ENCODE measurements around the gene PTCSC3. TPM values are rescaled to one million over a fixed set of nuclear protein-coding genes. Genes with fewer than 3 reads are reported as not detected.
"Not testable (repeated sequence)": the region's sequence is repeated elsewhere in the genome, so short reads cannot be mapped to it uniquely, and the experiment has no call there.

Gene PTCSC3
- polyA plus RNA-seq, 3 donors from 2014 or later = not detected

- DNase-seq = no peak
- Mint-ChIP-seq H3K4me1 (no peaks in the 10 kb centered on the region), H3K36me3 (no peaks in the 10 kb centered on the region), H3K4me3 (no peak overlapping the region), H3K27ac (no peak overlapping the region), H3K9me3 (peaks cover 0 to 7% (median 4%) of the 10 kb centered on the region in 6 donors), H3K27me3 (ENCODE audit: low read depth in 3 of 3) (peaks cover 0 to 6% (median 0%) of the 10 kb centered on the region in 3 donors)
Measured at GRCh38 chr14:36161776-36162175, 14.7 kb downstream of the PTCSC3 start.

GRCh38 chr14:36151335-36151734 lies 25.2 kb downstream of the PTCSC3 start:
- H3K4me3 Mint-ChIP-seq = no peak overlapping the region
- no peak overlapping the region for H3K27ac Mint-ChIP-seq
- no peaks in the 10 kb centered on the region for H3K4me1 Mint-ChIP-seq
- peaks cover 0 to 3% (median 0%) of the 10 kb centered on the region in 3 donors for H3K27me3 Mint-ChIP-seq (ENCODE audit: low read depth in 3 of 3)
- no peaks in the 10 kb centered on the region for H3K36me3 Mint-ChIP-seq
- DNase-seq = no peak
- peaks cover 5 to 39% (median 10%) of the 10 kb centered on the region in 6 donors for H3K9me3 Mint-ChIP-seq

DNA sequence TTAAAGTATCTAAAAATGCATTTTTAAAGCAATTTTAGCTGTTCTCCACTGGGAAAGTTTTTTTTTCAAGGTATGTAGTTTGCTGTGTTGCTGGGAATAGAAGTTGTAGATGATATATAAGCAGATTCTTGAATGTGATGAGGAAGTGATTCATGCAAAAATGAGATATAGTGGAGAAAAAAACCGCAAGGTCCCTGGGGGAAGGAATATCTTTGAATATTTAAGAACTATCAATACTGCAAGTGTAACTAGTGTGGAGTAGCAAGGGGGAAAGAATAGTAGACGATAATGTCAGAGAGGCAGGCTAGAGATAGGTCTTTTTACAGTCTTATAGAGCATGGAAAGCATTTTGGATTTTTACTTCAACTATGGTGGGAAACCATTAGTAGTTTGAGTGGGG lies 42.5 kb downstream of the PTCSC3 start:
- peaks cover 0 to 5% (median under 1%) of the 10 kb centered on the region in 6 donors for H3K9me3 Mint-ChIP-seq
- no peaks in the 10 kb centered on the region for H3K4me1 Mint-ChIP-seq
- peaks cover 0 to 2% (median 0%) of the 10 kb centered on the region in 3 donors for H3K27me3 Mint-ChIP-seq (ENCODE audit: low read depth in 3 of 3)
- no peak overlapping the region for H3K4me3 Mint-ChIP-seq
- DNase-seq = no peak
- no peak overlapping the region for H3K27ac Mint-ChIP-seq
- no peaks in the 10 kb centered on the region for H3K36me3 Mint-ChIP-seq

DNA sequence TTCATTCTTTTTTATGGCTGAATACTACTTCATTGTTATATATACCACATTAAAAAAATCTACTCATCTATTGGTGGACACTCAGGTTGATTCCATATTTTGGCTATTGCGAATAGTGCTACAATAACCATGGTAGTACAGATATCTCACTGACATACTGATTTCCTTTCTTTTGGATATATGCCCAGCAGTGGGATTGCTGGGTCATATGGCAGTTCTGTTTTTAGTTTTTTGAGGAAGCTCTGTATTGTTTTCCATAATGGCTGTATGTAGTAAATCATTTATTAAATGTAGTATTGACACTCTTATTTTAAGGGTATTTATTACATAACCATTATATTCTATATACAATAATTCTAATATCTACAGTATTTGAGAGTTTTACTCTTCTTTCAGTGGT lies 43.7 kb downstream of the PTCSC3 start:
- DNase-seq = no peak
- peaks cover 0 to 2% (median 0%) of the 10 kb centered on the region in 3 donors for H3K27me3 Mint-ChIP-seq (ENCODE audit: low read depth in 3 of 3)
- no peak overlapping the region for H3K4me3 Mint-ChIP-seq
- H3K27ac Mint-ChIP-seq = no peak overlapping the region
- no peaks in the 10 kb centered on the region for H3K4me1 Mint-ChIP-seq
- peaks cover 0 to 13% (median 1%) of the 10 kb centered on the region in 6 donors for H3K9me3 Mint-ChIP-seq
- no peaks in the 10 kb centered on the region for H3K36me3 Mint-ChIP-seq

GRCh38 chr14:36130186-36130585 lies 46.3 kb downstream of the PTCSC3 start:
- Mint-ChIP-seq H3K4me3 (no peak overlapping the region), H3K36me3 (no peaks in the 10 kb centered on the region), H3K27ac (no peak overlapping the region), H3K4me1 (no peaks in the 10 kb centered on the region), H3K9me3 (peaks cover 0 to 14% (median 7%) of the 10 kb centered on the region in 6 donors), H3K27me3 (ENCODE audit: low read depth in 3 of 3) (peaks cover 0 to 6% (median 2%) of the 10 kb centered on the region in 3 donors)
- DNase-seq = no peak

GRCh38 chr14:36129181-36129580 lies 47.3 kb downstream of the PTCSC3 start:
- Mint-ChIP-seq H3K4me3 (no peak overlapping the region), H3K36me3 (no peaks in the 10 kb centered on the region), H3K9me3 (peaks cover 0 to 21% (median 7%) of the 10 kb centered on the region in 6 donors), H3K27ac (no peak overlapping the region), H3K4me1 (no peaks in the 10 kb centered on the region), H3K27me3 (ENCODE audit: low read depth in 3 of 3) (peaks cover 0 to 6% (median 2%) of the 10 kb centered on the region in 3 donors)
- DNase-seq = no peak

DNA sequence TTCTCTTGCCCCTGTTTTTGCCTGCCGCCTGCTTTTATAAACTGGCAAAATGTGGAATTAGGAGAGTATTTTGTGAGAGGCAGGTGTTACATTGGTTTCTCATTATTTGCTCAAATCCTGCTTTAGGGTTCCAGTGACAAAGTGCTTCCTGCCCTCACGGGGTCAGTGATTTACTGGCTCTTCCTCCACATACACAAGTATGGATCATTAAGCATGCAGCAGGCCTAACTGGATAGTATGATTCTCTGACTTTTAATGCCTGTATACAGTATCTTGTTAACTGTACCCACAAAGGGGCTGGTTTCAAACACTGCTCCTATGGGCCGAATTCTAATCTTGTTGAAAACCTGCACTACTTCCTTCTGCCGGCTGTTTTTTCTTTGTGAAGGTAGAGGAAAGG lies 63.2 kb downstream of the PTCSC3 start:
- Mint-ChIP-seq H3K4me3 (no peak overlapping the region), H3K9me3 (peaks cover 0 to 4% (median under 1%) of the 10 kb centered on the region in 6 donors), H3K27ac (no peak overlapping the region), H3K36me3 (no peaks in the 10 kb centered on the region), H3K27me3 (ENCODE audit: low read depth in 3 of 3) (peaks cover 0 to 5% (median 0%) of the 10 kb centered on the region in 3 donors), H3K4me1 (no peaks in the 10 kb centered on the region)
- no peak for DNase-seq

- Mint-ChIP-seq H3K27me3 (ENCODE audit: low read depth in 3 of 3) (peaks cover 0 to 4% (median 0%) of the 10 kb centered on the region in 3 donors), H3K27ac (no peak overlapping the region), H3K4me1 (no peaks in the 10 kb centered on the region), H3K36me3 (no peaks in the 10 kb centered on the region), H3K4me3 (no peak overlapping the region), H3K9me3 (peaks cover 0 to 4% (median under 1%) of the 10 kb centered on the region in 6 donors)
- no peak for DNase-seq
Measured at GRCh38 chr14:36111822-36112583, 64.5 kb downstream of the PTCSC3 start.

DNA sequence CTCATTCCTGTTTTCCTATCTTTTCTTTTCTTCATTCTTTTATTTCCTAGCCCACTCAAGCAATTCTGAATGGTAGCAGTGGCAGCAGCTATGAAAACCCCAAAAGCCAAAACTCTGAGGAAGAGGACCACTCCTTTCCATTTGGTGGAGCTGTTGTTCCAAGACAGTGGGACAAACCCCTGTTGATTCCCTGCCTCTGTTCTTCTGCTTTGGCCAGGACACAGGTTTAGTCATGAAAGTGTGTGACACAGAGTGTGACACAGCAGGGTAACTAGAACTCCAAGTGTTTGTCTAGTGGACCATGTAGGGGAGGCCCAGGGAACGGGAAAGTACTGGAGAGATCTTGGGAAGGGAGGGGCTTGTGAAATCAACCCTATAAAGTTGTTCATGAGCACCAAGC lies 71.1 kb downstream of the PTCSC3 start:
- H3K4me3 Mint-ChIP-seq = no peak overlapping the region
- H3K27me3 Mint-ChIP-seq (ENCODE audit: low read depth in 3 of 3) = peaks cover 2 to 4% (median 3%) of the 10 kb centered on the region in 3 donors

GRCh38 chr14:36104258-36104657 lies 72.3 kb downstream of the PTCSC3 start:
- peaks cover 0 to 13% (median 5%) of the 10 kb centered on the region in 6 donors for H3K9me3 Mint-ChIP-seq
- not testable (repeated sequence) for H3K27ac Mint-ChIP-seq; H3K4me3 Mint-ChIP-seq; H3K36me3 Mint-ChIP-seq; H3K4me1 Mint-ChIP-seq; H3K27me3 Mint-ChIP-seq (ENCODE audit: low read depth in 3 of 3); DNase-seq

More for the DNA sequence above, 71.1 kb downstream of the PTCSC3 start:
- Mint-ChIP-seq H3K36me3 (no peaks in the 10 kb centered on the region), H3K4me1 (no peaks in the 10 kb centered on the region), H3K9me3 (peaks cover 0 to 7% (median 4%) of the 10 kb centered on the region in 6 donors), H3K27ac (no peak overlapping the region)
- no peak for DNase-seq

DNA sequence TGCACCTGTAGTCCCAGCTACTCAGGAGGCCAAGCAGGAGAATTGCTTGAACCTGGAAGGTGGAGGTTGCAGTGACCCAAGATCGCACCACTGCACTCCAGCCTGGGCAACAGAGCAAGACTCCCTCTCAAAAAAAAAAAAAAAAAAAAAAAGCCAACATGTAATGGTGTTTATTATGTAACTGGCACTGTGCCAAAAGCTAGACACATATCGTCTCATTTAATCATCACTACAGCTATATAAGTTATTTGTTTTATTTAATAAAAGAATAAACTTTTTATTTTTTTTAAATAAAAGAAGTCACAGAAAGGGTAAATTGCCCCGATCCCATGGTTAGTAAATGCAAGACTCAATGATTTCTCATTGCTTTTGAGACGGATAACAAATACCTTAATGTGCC lies 76.9 kb downstream of the PTCSC3 start:
- no peaks in the 10 kb centered on the region for H3K4me1 Mint-ChIP-seq

GRCh38 chr14:36097356-36097755 lies 79.2 kb downstream of the PTCSC3 start:
- Mint-ChIP-seq H3K9me3 (peaks cover 0 to 14% (median 8%) of the 10 kb centered on the region in 6 donors), H3K27me3 (ENCODE audit: low read depth in 3 of 3) (peaks cover 4 to 5% (median 5%) of the 10 kb centered on the region in 3 donors), H3K36me3 (no peaks in the 10 kb centered on the region), H3K27ac (no peak overlapping the region), H3K4me3 (no peak overlapping the region), H3K4me1 (no peaks in the 10 kb centered on the region)
- DNase-seq = no peak

More for the DNA sequence above, 76.9 kb downstream of the PTCSC3 start:
- Mint-ChIP-seq H3K9me3 (peaks cover 0 to 14% (median 7%) of the 10 kb centered on the region in 6 donors), H3K27ac (no peak overlapping the region), H3K4me3 (no peak overlapping the region), H3K36me3 (no peaks in the 10 kb centered on the region), H3K27me3 (ENCODE audit: low read depth in 3 of 3) (peaks cover 3 to 5% (median 4%) of the 10 kb centered on the region in 3 donors)
- DNase-seq = no peak

- H3K36me3 Mint-ChIP-seq = no peaks in the 10 kb centered on the region
- DNase-seq = no peak
- H3K4me3 Mint-ChIP-seq = no peak overlapping the region
- H3K4me1 Mint-ChIP-seq = no peaks in the 10 kb centered on the region
- peaks cover 0 to 10% (median 8%) of the 10 kb centered on the region in 6 donors for H3K9me3 Mint-ChIP-seq
- H3K27me3 Mint-ChIP-seq (ENCODE audit: low read depth in 3 of 3) = peaks cover 5 to 7% (median 5%) of the 10 kb centered on the region in 3 donors
- H3K27ac Mint-ChIP-seq = no peak overlapping the region
Measured at GRCh38 chr14:36096090-36096489, 80.4 kb downstream of the PTCSC3 start.

- Mint-ChIP-seq H3K4me1 (no peaks in the 10 kb centered on the region), H3K27me3 (ENCODE audit: low read depth in 3 of 3) (peaks cover 3 to 7% (median 5%) of the 10 kb centered on the region in 3 donors), H3K4me3 (no peak overlapping the region), H3K27ac (no peak overlapping the region), H3K9me3 (peaks cover 0 to 8% (median 4%) of the 10 kb centered on the region in 6 donors), H3K36me3 (no peaks in the 10 kb centered on the region)
- DNase-seq = no peak
Measured at GRCh38 chr14:36094963-36095362, 81.6 kb downstream of the PTCSC3 start.
